ENCODE measurements around the gene TRIM63. TPM values are rescaled to one million over a fixed set of nuclear protein-coding genes. Genes with fewer than 3 reads are reported as not detected.

The TRIM63 gene
- total and polyA plus RNA-seq, 2 of the 13 experiments (the other 11 are each of a cell fraction or from before 2014, with no cell fraction given), result not detected

- TF ChIP-seq ZNF512 (CRISPR knock-in tag; IDR thresholded peaks at IDR 0.05) (no peak), IKZF1 (IDR thresholded peaks at IDR 0.05) (no peak), ELF1 (CRISPR knock-in tag; IDR thresholded peaks at IDR 0.05) (no peak), SRF (IDR thresholded peaks at IDR 0.05; ENCODE audit: low read depth, low read length) (no peak), MEIS1 (CRISPR knock-in tag; IDR thresholded peaks at IDR 0.05; ENCODE audit: borderline replicate concordance) (no peak), PRDM4 (CRISPR knock-in tag; IDR thresholded peaks at IDR 0.05; ENCODE audit: borderline replicate concordance) (no peak), ZNF468 (CRISPR knock-in tag; IDR thresholded peaks at IDR 0.05) (no peak), FOSL2 (CRISPR knock-in tag; IDR thresholded peaks at IDR 0.05) (peak; percentile 3; the same call in 1 of the 2 replicates), ZNF44 (CRISPR knock-in tag; IDR thresholded peaks at IDR 0.05) (no peak), STAT6 (CRISPR knock-in tag; IDR thresholded peaks at IDR 0.05; ENCODE audit: borderline replicate concordance) (no peak), ZBTB25 (CRISPR knock-in tag; IDR thresholded peaks at IDR 0.05) (peak; percentile 32; the same call in 1 of the 2 replicates), MXD1 (CRISPR knock-in tag; IDR thresholded peaks at IDR 0.05) (0 out of 2 replicates have a peak, but pooled peaks have one; percentile 13), ZBTB14 (CRISPR knock-in tag; IDR thresholded peaks at IDR 0.05) (peak; percentile 58), SNRNP70 (IDR thresholded peaks at IDR 0.05; ENCODE audit: low read depth, low read length) (no peak), ZMAT5 (CRISPR knock-in tag; IDR thresholded peaks at IDR 0.05; ENCODE audit: borderline replicate concordance, low read depth) (no peak), RAD21 (CRISPR knock-in tag; IDR thresholded peaks at IDR 0.05) (peak; percentile 55), KDM2A (CRISPR knock-in tag; IDR thresholded peaks at IDR 0.05; ENCODE audit: borderline replicate concordance, low read depth) (peak; percentile 78)
Measured at GRCh38 chr1:26110731-26111529, 43.5 kb upstream of the TRIM63 start (continued).
